IPS-15b (cell line): ENCODE results near the gene RAB11FIP3.

Experiments used
- H3K27me3 ChIP-seq: one replicate; pipeline ENCODE4 v1.6.1; 2013; ENCODE audit warnings: low read length; ENCODE audit not compliant: control insufficient read depth, insufficient read depth
- H3K36me3 ChIP-seq: one replicate; pipeline ENCODE4 v1.6.1; 2013; ENCODE audit warnings: low read length; ENCODE audit not compliant: control insufficient read depth, insufficient read depth
- H3K4me1 ChIP-seq: one replicate; pipeline ENCODE4 v1.6.1; 2013; ENCODE audit warnings: mild to moderate bottlenecking, low read length; ENCODE audit not compliant: control insufficient read depth, insufficient read depth
- H3K4me3 ChIP-seq: one replicate; pipeline ENCODE4 v1.5.1; 2013; ENCODE audit warnings: low read depth, low read length
- H3K9ac ChIP-seq: one replicate; pipeline ENCODE4 v1.6.1; 2013; ENCODE audit warnings: low read depth, mild to moderate bottlenecking, low read length
- H3K9me3 ChIP-seq: one replicate; pipeline ENCODE4 v1.6.1; 2013; ENCODE audit warnings: mild to moderate bottlenecking, low read length; ENCODE audit not compliant: control insufficient read depth, insufficient read depth

RAB11FIP3 gene

DNA sequence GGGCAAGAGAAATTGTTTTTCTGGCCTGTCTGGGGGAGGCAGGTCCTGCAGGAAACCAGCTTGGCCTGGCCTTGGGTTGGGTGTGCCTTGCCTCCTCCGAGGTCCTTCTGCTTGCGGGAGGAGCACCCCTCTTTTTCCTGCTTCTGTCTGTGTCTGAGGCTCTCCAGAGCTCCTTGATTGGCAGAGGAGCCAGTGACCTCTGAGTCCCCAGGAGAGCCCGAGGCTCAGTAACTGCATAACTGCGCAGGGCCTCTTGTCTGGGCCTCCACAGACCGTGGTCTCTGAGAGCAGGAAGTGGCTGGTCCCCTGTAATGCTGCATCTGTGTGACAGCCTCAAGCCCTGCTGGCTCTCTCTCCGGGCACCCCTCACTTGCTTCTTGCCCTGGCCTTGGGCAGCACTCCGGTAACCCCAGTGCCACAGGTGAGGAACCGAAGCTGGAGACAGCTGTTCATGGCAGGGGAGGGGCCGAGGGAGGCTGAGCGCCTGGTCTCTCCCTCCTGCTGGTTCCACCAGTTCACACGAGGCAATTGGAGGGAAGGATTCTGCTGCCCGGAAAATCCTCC is 103.6 kb downstream of the RAB11FIP3 start:
- Histone ChIP-seq H3K27me3 (no peaks in the 10 kb centered on the region), H3K9me3 (no peaks in the 10 kb centered on the region), H3K4me3 (peak overlapping the region; percentile 76), H3K36me3 (no peaks in the 10 kb centered on the region), H3K4me1 (peaks cover 12% of the 10 kb centered on the region), H3K9ac (peak overlapping the region; percentile 70)

- H3K4me1 ChIP-seq = peaks cover 12% of the 10 kb centered on the region
- H3K36me3 ChIP-seq = no peaks in the 10 kb centered on the region
- H3K9ac ChIP-seq = no peak overlapping the region
- H3K27me3 ChIP-seq = no peaks in the 10 kb centered on the region
- no peaks in the 10 kb centered on the region for H3K9me3 ChIP-seq
- H3K4me3 ChIP-seq = no peak overlapping the region
Observed at GRCh38 chr16:530111-530817, 104.8 kb downstream of the RAB11FIP3 start.

GRCh38 chr16:531494-532125 is 106.2 kb downstream of the RAB11FIP3 start:
- no peaks in the 10 kb centered on the region for H3K27me3 ChIP-seq
- no peak overlapping the region for H3K9ac ChIP-seq
- H3K9me3 ChIP-seq = no peaks in the 10 kb centered on the region

DNA sequence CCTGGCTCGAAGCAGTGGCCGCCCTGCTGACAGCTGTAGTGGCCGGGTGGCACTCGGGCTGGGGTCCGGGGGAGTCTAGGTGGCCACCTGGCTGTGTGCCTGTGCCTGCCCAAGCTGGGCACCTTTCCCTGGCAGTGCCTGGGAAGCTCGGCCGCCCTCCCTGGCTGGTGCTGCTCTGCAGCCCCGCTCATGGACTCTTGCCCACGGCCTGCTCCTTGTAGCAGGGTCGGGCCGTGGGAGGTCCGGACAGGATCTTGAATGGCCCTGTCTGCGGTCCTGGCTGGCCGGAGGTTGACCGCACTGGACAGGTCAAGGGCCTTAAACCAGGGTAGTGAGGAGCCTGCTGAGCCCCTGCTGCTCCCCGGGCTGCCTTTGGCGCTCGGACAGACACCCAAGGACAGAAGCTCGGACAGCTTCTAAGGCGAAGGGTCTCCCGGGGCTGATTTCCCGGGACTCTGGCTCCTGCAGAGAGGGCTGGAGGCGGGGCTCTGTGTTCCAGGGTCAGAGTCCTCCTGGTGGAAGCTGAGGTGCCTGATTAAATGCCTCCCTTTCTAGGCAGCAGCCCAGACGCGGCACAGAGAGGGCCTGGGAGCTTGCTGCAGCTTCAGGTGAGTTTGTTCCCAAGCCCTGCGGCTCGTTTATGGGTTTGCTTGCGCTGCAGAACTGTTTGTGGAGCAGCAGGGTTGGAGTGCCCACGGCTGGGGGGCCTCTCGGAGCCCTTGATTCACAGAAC is 108.1 kb downstream of the RAB11FIP3 start:
- Histone ChIP-seq H3K9ac (no peak overlapping the region), H3K4me3 (no peak overlapping the region), H3K36me3 (peaks cover 7% of the 10 kb centered on the region), H3K4me1 (peaks cover 5% of the 10 kb centered on the region), H3K27me3 (no peaks in the 10 kb centered on the region), H3K9me3 (no peaks in the 10 kb centered on the region)

More at GRCh38 chr16:531494-532125, 106.2 kb downstream of the RAB11FIP3 start:
- Histone ChIP-seq H3K4me3 (no peak overlapping the region), H3K4me1 (peaks cover 5% of the 10 kb centered on the region), H3K36me3 (peaks cover 2% of the 10 kb centered on the region)

DNA sequence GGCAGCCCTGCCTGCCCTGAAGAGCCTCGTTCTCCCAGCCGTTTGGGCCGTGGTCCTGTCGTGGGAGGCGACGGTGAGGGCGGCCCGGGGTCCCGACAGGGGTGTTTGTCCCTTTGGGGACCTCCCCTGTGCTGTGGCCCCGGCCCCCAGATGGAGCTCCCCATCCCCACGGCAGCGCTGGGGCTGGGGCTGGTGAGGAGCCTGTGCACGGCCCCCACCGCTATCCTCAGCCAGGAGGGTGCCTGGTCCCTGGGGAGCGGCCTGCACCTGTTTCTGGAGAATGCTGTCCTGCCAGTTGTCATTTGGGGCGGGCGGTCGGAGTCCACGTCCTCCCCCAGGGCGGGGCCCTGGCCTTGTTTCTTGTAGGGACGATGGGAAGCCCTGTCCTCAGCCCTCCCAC is 108.7 kb downstream of the RAB11FIP3 start:
- H3K27me3 ChIP-seq = no peaks in the 10 kb centered on the region
- no peaks in the 10 kb centered on the region for H3K9me3 ChIP-seq
- no peak overlapping the region for H3K4me3 ChIP-seq
- no peak overlapping the region for H3K9ac ChIP-seq
- H3K36me3 ChIP-seq = peaks cover 8% of the 10 kb centered on the region
- peaks cover under 1% of the 10 kb centered on the region for H3K4me1 ChIP-seq

DNA sequence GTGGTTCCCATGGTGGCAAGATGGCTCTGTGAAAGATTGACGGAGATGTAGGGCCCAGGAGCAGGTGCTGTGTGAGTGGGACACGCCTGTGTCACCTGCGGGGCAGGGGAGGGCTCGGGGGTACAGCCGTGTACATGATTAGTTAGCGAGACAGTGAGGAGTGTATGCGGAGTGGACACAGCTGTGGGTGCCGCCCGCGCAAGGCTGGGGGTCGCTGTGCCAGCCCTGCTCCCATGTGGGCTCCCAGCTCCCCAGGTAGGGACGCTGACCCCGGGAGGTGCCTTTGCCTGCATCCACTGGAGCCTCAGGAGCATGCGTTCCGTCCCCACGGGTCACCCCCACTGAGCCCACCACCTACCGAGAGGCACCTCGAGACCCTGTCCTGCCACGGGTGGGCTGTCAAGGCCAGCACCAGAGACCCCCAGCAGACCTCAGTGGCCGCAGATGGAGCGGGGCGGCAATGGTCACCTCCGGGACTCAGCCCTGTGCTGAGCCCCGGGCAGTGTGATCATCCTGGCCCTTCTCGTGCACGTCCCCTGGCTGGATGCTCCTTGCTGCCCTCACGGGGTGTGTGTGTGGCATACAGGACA is 109.5 kb downstream of the RAB11FIP3 start:
- no peak overlapping the region for H3K9ac ChIP-seq
- H3K27me3 ChIP-seq = no peaks in the 10 kb centered on the region
- H3K4me3 ChIP-seq = no peak overlapping the region
- H3K36me3 ChIP-seq = peaks cover 9% of the 10 kb centered on the region
- no peaks in the 10 kb centered on the region for H3K4me1 ChIP-seq
- H3K9me3 ChIP-seq = no peaks in the 10 kb centered on the region

DNA sequence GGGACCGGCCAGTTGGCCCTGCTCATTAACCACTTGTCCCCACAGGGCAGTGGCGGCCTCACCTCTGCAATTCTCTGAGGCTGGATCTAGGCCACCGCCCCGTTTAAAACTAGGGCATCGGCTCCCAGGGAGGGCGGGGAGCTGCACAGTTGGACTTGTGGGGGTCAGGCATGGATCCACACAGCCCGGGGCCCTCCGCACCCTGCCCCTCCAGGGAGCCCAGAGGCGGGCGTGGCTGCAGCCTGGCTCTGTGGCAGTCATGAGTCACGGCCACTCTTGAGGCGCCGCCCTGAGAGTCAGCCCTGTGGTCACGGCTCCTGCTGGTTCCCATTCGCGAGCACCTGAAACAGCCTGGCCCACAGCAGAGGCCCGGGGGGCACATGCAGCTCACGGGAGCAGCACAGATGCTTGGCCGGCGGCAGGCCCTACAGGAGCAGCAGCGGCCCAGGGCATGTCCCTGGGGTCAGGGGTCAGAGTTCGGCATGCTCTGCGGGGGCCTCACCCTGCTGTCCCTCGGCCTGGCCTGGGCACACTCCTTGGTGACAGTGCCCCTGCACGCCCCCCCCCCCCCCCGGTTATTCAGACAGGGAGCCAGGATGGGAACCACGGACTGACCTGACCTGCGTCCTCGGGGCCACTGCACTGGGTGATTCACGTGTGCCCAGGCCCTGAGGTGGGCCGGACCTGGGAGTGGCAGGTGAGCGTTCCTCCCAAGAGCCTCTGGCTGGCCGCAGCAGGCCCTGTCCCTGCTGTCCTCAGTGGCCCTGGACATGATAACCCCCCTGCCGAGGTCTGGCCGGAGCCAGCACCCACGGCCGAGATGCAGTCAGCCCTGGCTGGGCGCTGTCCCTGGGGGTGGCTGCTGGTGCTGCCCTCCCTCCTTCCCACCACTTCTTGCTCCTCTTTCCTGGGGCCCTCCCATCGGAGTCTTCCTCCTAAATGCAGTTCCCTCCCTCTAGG is 110.3 kb downstream of the RAB11FIP3 start:
- Histone ChIP-seq H3K36me3 (peaks cover 10% of the 10 kb centered on the region), H3K4me3 (no peak overlapping the region), H3K9ac (no peak overlapping the region), H3K27me3 (no peaks in the 10 kb centered on the region), H3K4me1 (no peaks in the 10 kb centered on the region), H3K9me3 (no peaks in the 10 kb centered on the region)

GRCh38 chr16:536746-537145 is 111.3 kb downstream of the RAB11FIP3 start:
- no peaks in the 10 kb centered on the region for H3K27me3 ChIP-seq
- H3K4me1 ChIP-seq = no peaks in the 10 kb centered on the region
- no peak overlapping the region for H3K9ac ChIP-seq
- H3K36me3 ChIP-seq = peaks cover 13% of the 10 kb centered on the region
- no peaks in the 10 kb centered on the region for H3K9me3 ChIP-seq
- H3K4me3 ChIP-seq = no peak overlapping the region

GRCh38 chr16:537415-538335 is 112.2 kb downstream of the RAB11FIP3 start:
- Histone ChIP-seq H3K4me3 (no peak overlapping the region), H3K4me1 (no peaks in the 10 kb centered on the region), H3K9me3 (no peaks in the 10 kb centered on the region), H3K9ac (no peak overlapping the region), H3K36me3 (peaks cover 13% of the 10 kb centered on the region), H3K27me3 (no peaks in the 10 kb centered on the region)

- Histone ChIP-seq H3K4me3 (no peak overlapping the region), H3K9ac (no peak overlapping the region), H3K27me3 (no peaks in the 10 kb centered on the region), H3K36me3 (peaks cover 13% of the 10 kb centered on the region), H3K4me1 (no peaks in the 10 kb centered on the region), H3K9me3 (no peaks in the 10 kb centered on the region)
Observed at GRCh38 chr16:539901-540530, 114.6 kb downstream of the RAB11FIP3 start.
